GM18873 (cell line): ENCODE measurements around the gene NCKIPSD.

Experiments
- ATAC-seq: cut with Tn5 transposase; IDR thresholded peaks from one replicate; pipeline ENCODE4 v1.9.1; 2021; ENCODE audit warnings: mild to moderate bottlenecking, moderate library complexity, moderate number of reproducible peaks; ENCODE audit not compliant: unreplicated experiment, low FRiP score

Gene NCKIPSD

GRCh38 chr3:48679411-48680391 lies 6.0 kb downstream of the NCKIPSD start:
- no peak for ATAC-seq

- no peak for ATAC-seq
Measured at GRCh38 chr3:48678566-48679380, 6.9 kb downstream of the NCKIPSD start.

GRCh38 chr3:48678056-48678455 lies 7.7 kb downstream of the NCKIPSD start:
- ATAC-seq: no peak

- no peak for ATAC-seq
Measured at GRCh38 chr3:48674505-48674904, 11.2 kb downstream of the NCKIPSD start.

GRCh38 chr3:48672522-48672921 lies 13.2 kb downstream of the NCKIPSD start:
- no peak for ATAC-seq

- ATAC-seq: no peak
Measured at GRCh38 chr3:48664929-48665328, 20.8 kb downstream of the NCKIPSD start.

GRCh38 chr3:48664313-48664644 lies 21.4 kb downstream of the NCKIPSD start:
- ATAC-seq: no peak

- ATAC-seq: peak; percentile 81
Measured at GRCh38 chr3:48663489-48664312, 22.0 kb downstream of the NCKIPSD start.

GRCh38 chr3:48662753-48663488 lies 22.8 kb downstream of the NCKIPSD start, which contains the start of gene CELSR3:
TSS of gene CELSR3 (minus strand) at chr3:48662886. CDS start at chr3:48662634, 252 bp downstream.
- ATAC-seq: no peak

GRCh38 chr3:48662145-48662752 lies 23.5 kb downstream of the NCKIPSD start:
- ATAC-seq: no peak

GRCh38 chr3:48661501-48662144 lies 24.1 kb downstream of the NCKIPSD start:
- ATAC-seq: no peak

- ATAC-seq: no peak
Measured at GRCh38 chr3:48660800-48661400, 24.8 kb downstream of the NCKIPSD start.

- ATAC-seq: no peak
Measured at GRCh38 chr3:48656841-48657281, 28.9 kb downstream of the NCKIPSD start.

- peak; percentile 48 for ATAC-seq
Measured at GRCh38 chr3:48656061-48656840, 29.5 kb downstream of the NCKIPSD start.

GRCh38 chr3:48655606-48656005 lies 30.1 kb downstream of the NCKIPSD start:
- ATAC-seq: no peak

GRCh38 chr3:48655063-48655462 lies 30.7 kb downstream of the NCKIPSD start:
- ATAC-seq: no peak

GRCh38 chr3:48652923-48653715 lies 32.6 kb downstream of the NCKIPSD start:
- no peak for ATAC-seq
